Progenitor cell of endocrine pancreas (in vitro differentiated cells): ENCODE results near the gene PRIM1. TPM values are rescaled to one million over a fixed set of nuclear protein-coding genes. Genes with fewer than 3 reads are reported as not detected.

ENCODE experiments used
- DNase-seq: peaks from one replicate; pipeline ENCODE4 v3.0.0; 2021; ENCODE audit warnings: low spot score; ENCODE audit not compliant: unreplicated experiment
- H3K27ac Mint-ChIP-seq: 2 replicates; pipeline ENCODE4 v1.8.0; 2021; ENCODE audit warnings: mild to moderate bottlenecking, moderate library complexity, mixed read lengths
- H3K27me3 Mint-ChIP-seq: 2 replicates; pipeline ENCODE4 v1.8.0; 2021; ENCODE audit warnings: mixed read lengths
- H3K36me3 Mint-ChIP-seq: 2 replicates; pipeline ENCODE4 v1.8.0; 2022; ENCODE audit warnings: mixed read lengths; ENCODE audit not compliant: insufficient read depth
- H3K4me1 Mint-ChIP-seq: 2 replicates; pipeline ENCODE4 v1.8.0; 2021; ENCODE audit warnings: low read depth, mixed read lengths
- H3K4me3 Mint-ChIP-seq: 2 replicates; pipeline ENCODE4 v1.8.0; 2021; ENCODE audit warnings: low read depth, mild to moderate bottlenecking, moderate library complexity, mixed read lengths
- H3K9me3 Mint-ChIP-seq: 2 replicates; pipeline ENCODE4 v1.8.0; 2021; ENCODE audit warnings: low read depth, mixed read lengths
- total RNA-seq: library from RNA; stranded (reverse); gene quantifications from 2 replicates; pipeline ENCODE4 v1.2.1, GENCODE V29; 2021
- TF ChIP-seq, protein P1 (sequence below): fragments of 200-600 bp; sonication (generic); IDR thresholded peaks from one replicate; pipeline ENCODE4 v1.5.0; 2021; ENCODE audit warnings: antibody characterized with exemption, mild to moderate bottlenecking; ENCODE audit not compliant: unreplicated experiment

Gene PRIM1
- total RNA-seq, 1 donor from 2014 or later, result 26.6 TPM

DNA sequence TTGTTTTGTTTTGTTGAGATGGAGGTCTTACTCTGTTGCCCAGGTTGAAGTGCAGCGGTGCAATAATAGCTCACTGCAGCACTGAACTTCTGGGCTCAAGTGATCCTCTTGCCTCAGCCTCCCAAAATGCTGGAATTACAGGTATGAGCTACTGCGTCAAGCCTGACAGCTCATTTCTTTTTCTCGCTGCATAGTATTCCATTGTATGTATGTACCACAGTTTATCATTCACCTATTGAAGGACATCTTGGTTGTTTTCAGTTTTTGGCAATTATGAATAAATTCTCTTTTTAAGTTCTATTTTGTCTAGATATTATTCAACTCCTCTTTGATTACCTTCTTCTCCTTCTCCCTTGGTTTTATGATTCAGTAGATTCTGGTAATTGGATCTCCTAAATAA, 24.5 kb upstream of the PRIM1 start:
- no peak overlapping the region for H3K4me3 Mint-ChIP-seq
- H3K9me3 Mint-ChIP-seq, result peaks cover 9% of the 10 kb centered on the region
- H3K4me1 Mint-ChIP-seq, result no peaks in the 10 kb centered on the region
- DNase-seq, result no peak
- H3K36me3 Mint-ChIP-seq, result peaks cover 1% of the 10 kb centered on the region
- no peaks in the 10 kb centered on the region for H3K27me3 Mint-ChIP-seq
- TF ChIP-seq, protein P1, sequence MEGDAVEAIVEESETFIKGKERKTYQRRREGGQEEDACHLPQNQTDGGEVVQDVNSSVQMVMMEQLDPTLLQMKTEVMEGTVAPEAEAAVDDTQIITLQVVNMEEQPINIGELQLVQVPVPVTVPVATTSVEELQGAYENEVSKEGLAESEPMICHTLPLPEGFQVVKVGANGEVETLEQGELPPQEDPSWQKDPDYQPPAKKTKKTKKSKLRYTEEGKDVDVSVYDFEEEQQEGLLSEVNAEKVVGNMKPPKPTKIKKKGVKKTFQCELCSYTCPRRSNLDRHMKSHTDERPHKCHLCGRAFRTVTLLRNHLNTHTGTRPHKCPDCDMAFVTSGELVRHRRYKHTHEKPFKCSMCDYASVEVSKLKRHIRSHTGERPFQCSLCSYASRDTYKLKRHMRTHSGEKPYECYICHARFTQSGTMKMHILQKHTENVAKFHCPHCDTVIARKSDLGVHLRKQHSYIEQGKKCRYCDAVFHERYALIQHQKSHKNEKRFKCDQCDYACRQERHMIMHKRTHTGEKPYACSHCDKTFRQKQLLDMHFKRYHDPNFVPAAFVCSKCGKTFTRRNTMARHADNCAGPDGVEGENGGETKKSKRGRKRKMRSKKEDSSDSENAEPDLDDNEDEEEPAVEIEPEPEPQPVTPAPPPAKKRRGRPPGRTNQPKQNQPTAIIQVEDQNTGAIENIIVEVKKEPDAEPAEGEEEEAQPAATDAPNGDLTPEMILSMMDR, result no peak
- no peak overlapping the region for H3K27ac Mint-ChIP-seq

DNA sequence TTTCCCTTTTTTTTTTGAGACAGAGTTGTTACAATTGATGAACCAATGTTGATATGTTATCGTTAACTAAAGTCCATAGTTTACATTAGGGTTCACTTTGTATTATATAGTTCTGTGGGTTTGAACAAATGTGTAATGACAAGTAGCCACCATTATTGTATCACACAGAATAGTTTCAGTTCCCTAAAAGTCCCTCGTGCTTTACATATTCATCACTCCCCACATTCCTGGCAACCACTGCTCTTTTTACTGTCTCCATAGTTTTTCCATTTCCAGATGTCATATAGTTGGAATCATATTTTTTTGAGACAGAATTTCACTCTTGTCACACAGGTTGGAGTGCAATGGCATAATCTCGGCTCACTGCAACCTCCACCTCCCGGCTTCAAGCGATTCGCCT, 23.5 kb upstream of the PRIM1 start:
- H3K4me1 Mint-ChIP-seq, result no peaks in the 10 kb centered on the region
- DNase-seq, result no peak
- TF ChIP-seq, protein P1, result no peak
- no peaks in the 10 kb centered on the region for H3K27me3 Mint-ChIP-seq
- H3K4me3 Mint-ChIP-seq, result no peak overlapping the region
- H3K36me3 Mint-ChIP-seq, result peaks cover 1% of the 10 kb centered on the region
- H3K27ac Mint-ChIP-seq, result no peak overlapping the region
- peaks cover 9% of the 10 kb centered on the region for H3K9me3 Mint-ChIP-seq

- DNase-seq, result no peak
- TF ChIP-seq, protein P1, result no peak
- no peaks in the 10 kb centered on the region for H3K27me3 Mint-ChIP-seq
- H3K27ac Mint-ChIP-seq, result no peak overlapping the region
- H3K36me3 Mint-ChIP-seq, result peaks cover 1% of the 10 kb centered on the region
- no peak overlapping the region for H3K4me3 Mint-ChIP-seq
- peaks cover 9% of the 10 kb centered on the region for H3K9me3 Mint-ChIP-seq
- H3K4me1 Mint-ChIP-seq, result peaks cover 2% of the 10 kb centered on the region
Observed at GRCh38 chr12:56773113-56773512, 21.0 kb upstream of the PRIM1 start.

GRCh38 chr12:56772625-56773024, 20.5 kb upstream of the PRIM1 start:
- no peak overlapping the region for H3K27ac Mint-ChIP-seq
- H3K4me1 Mint-ChIP-seq, result peaks cover 2% of the 10 kb centered on the region
- H3K27me3 Mint-ChIP-seq, result no peaks in the 10 kb centered on the region
- no peaks in the 10 kb centered on the region for H3K36me3 Mint-ChIP-seq
- peaks cover 6% of the 10 kb centered on the region for H3K9me3 Mint-ChIP-seq
- TF ChIP-seq, protein P1, result no peak
- no peak overlapping the region for H3K4me3 Mint-ChIP-seq
- no peak for DNase-seq

DNA sequence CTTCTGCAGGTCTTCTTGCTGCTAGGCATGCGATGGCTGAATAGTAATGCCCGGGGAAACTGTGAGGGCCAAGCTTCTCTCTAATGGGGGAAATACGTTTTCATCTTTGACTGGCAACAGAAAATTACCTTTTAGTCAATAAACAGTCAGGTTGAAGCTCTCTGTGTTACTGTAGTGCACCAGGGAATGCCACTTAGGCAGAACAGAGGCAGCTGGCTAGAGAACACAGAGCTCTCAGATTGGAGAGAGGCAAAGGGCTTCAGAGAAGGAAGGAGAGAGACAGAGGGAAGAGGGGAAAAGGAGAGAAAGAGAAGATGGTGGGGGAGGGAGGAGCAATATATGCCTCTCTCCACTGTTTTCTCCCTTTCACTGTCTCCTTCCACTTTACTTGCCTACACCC, 17.7 kb upstream of the PRIM1 start:
- Mint-ChIP-seq H3K36me3 (no peaks in the 10 kb centered on the region), H3K27me3 (no peaks in the 10 kb centered on the region)

More for the DNA sequence above, 17.7 kb upstream of the PRIM1 start:
- no peak overlapping the region for H3K27ac Mint-ChIP-seq
- DNase-seq, result no peak
- H3K4me3 Mint-ChIP-seq, result no peak overlapping the region
- no peaks in the 10 kb centered on the region for H3K9me3 Mint-ChIP-seq
- TF ChIP-seq, protein P1, result no peak
- H3K4me1 Mint-ChIP-seq, result peaks cover 2% of the 10 kb centered on the region
